CD4-positive, alpha-beta T cell treated with Interleukin-15 for 1 hour (primary cell): ENCODE data around the gene RYR3.

ENCODE experiments used
- DNase-seq: peaks from one replicate; pipeline ENCODE4 v3.0.0-alpha.2; 2020

The RYR3 gene

GRCh38 chr15:33310481-33311311, at the start of gene RYR3:
TSS of gene RYR3 (plus strand) at chr15:33310967. CDS start at chr15:33311046, 79 bp downstream.
- DNase-seq = no peak

GRCh38 chr15:33262306-33262705, 48.5 kb upstream of the RYR3 start:
- no peak for DNase-seq

DNA sequence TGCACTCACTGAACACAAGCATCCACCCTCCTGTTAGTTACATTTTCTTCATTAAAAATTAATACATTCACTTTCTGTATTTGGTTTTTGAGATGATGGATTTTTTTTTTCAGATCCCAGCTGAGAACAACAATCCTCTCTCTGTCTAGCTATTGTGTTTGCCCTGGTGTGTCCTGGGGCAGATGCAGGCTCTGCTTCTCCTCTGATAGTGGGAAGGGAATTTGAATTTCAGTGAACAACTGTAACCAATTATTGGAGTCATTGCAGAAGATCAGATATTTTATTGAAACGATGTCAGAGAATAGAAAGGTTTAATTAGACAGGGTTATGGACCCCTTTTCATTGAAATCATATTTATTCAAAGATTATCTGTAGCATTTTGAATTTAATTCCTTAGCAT, 33.1 kb upstream of the RYR3 start:
- DNase-seq = no peak

GRCh38 chr15:33278816-33279612, 31.8 kb upstream of the RYR3 start:
- no peak for DNase-seq

DNA sequence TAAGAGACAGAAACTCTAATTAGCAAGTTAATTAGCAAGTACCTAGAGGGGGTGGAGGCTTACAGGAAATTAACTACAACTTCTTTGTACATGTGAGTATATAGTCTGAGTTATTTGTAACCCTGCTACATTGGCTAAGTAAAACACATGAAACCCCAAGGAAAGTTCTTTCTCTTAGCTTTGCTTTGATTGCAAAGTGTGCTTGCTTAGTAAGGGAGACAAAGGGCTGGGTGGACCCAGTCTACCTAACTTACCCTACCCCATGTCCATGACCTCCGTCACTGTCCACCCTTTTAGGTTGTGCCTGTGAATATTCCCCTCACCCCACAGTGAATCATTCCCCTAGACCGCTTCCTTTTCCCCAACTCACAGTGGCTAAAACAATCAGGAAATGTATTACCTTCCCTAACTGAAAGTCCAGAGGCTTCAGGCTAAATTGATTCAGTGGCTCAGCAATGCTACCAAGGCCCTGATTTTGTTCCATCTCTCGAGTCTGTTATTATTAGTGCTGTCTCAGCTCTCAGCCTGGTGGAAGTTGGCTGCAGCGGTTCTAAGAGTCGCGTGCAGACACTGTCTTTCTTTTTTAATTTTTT, 31.1 kb upstream of the RYR3 start:
- DNase-seq = no peak

DNA sequence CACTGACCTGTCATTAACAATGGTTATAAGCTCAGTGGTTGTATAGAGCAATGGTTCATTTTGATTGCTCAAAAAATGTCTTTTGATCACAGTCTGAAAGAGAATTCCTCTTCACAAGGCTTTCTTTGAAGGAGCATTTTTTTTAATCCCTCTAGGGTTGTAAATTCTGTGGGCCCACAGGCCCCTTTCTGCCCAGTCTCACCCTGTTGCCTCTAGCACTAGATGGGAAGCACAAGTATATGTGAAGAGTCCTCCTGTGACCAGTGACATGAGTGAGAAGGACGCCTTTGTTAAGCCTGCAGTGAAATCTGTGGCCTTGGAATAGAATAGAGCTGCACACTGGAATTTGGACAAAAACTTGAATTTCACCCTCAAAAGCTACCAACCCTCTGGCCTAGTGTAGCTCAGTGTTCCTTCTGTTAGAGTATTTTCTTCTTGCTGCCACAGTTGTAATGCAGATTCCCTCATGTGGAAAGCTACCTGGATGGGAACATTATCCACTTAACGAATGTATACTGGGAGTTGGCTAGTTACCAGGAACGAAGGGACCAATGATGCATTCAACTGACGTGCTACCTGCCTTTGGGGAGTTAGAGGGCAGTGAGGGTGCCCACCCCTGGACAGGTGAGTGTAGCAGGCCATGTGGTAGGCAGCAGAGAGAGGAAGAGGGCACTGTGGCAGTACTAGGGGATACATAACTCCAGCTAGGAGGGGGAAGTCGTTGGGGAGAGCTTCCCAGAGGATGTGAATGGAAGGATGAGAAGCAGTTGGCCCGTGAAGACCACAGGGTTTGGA, 28.3 kb upstream of the RYR3 start:
- no peak for DNase-seq

DNA sequence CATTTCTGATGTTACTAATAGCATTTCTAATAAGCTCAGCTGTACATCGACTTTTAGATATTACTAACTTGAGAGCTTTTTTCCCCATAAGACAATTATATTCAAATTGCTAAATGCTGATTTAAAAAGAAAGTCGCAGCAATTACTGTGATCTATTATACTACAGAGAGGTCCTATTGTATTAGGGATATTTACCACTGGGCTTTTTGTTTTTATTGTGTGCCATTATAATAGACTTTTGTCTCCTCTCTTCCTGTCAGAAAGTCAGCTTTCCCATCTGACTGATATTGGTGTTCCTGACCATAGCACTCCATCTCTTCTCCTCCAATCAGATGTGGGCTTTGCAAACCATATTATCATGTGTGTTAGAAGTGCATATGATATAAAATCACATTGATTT, 27.2 kb upstream of the RYR3 start:
- no peak for DNase-seq

DNA sequence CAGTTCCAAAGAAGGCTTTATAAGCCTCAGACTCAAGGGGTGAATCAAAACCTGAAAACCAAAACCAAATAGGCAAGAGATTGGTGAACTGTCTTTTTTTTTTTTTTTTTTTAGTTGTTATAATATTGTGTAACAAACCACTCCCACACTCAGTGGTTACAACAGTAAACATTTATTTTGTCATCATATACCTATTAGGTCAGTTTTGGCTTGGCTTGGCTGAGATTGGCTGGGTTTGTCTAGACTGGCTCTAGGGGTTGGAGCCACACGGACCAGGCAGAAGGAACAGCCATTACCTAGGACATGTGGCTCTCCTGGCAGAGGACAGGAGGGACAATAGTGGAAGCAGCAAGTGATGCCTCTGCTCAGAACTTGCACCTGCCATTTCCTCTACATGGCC, 26.4 kb upstream of the RYR3 start:
- no peak for DNase-seq

GRCh38 chr15:33292717-33293307, 18.0 kb upstream of the RYR3 start:
- DNase-seq = no peak

DNA sequence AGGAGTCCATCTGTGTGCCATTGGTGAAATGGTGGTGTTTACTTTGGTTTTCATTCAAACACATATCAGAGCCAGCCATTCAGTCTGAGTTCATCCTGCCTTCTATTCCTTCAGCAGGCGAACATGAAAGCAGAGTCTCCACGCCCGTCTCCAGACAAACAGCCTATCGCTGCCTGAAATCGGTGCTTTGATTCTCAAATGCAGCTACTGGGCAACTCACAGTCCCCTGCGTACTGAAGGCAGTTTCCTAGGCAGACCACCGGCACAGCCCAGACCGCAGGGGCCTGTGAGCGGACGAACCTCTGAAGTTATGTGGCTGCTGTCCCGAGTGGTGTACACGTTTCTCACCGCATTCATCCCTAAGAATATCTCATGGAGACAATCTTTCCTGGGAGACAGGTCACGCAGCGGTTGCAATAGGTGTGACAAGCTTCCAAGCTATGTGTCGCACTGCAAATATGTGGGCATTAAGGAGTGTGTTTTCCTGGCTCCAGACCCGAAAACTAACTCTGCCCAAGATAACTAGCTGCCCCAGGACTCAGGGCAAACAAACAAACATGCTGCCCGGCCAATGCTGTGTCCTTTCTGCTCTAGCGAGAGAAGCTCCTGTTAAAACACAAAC, 16.9 kb upstream of the RYR3 start:
- DNase-seq = no peak

DNA sequence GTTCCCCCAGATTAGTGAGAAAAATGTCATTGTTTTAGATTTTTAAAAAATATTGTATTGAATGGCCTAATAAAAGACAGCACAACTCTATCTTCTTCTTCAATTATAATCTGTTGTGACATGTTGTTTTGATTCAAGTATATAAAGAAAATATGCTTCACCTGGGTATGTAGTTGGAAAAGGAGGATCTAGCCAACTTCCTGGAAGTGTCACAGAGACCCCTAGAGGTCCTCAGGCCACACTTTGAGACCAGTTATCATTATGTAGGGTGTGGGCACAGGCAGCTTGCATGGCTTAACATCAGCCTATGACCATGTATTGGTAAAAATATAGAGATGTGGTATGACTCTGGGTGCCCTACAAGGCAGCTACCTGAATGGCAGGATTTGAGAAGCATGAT, 14.7 kb upstream of the RYR3 start:
- DNase-seq = no peak

- no peak for DNase-seq
These were observed 13.9 kb upstream of the RYR3 start for GRCh38 chr15:33296856-33297255.

DNA sequence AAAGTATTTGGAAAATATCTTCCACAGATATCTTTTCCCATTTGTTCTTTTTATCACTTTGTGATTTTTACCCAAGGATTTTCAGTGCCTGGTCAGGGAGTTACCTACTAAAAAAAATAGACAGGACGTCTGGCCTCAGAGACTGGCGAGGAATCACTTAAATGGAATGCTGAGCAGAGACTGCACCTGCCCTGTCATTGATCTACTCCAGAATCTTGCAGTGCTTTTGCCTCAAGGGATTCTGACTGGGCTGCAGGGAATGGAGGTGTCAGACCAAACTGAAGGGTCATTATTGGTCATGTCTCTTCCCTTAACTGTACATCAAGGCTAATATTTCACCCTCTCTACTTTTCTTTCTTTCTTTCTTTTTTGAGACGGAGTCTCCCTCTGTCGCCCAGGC, 12.1 kb upstream of the RYR3 start:
- DNase-seq = no peak

DNA sequence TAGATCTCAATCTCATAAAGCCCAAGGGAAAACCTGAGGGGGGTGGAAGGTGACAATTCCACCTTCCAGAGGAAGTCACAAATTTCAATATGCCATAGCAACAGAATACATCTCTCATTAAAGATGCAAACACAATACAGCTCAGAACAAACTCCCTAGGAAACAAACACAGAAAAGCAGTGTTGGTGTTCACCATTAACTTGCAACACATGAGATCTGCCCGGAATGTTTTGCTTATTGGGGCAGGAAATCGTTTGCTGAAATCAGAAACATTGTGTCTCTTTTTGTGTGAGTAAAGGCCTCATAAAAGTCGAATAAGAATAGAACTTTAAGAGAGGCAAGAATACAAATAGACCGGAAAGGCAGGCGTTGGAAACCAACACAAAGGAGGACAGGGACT, 5.8 kb upstream of the RYR3 start:
- DNase-seq = no peak

DNA sequence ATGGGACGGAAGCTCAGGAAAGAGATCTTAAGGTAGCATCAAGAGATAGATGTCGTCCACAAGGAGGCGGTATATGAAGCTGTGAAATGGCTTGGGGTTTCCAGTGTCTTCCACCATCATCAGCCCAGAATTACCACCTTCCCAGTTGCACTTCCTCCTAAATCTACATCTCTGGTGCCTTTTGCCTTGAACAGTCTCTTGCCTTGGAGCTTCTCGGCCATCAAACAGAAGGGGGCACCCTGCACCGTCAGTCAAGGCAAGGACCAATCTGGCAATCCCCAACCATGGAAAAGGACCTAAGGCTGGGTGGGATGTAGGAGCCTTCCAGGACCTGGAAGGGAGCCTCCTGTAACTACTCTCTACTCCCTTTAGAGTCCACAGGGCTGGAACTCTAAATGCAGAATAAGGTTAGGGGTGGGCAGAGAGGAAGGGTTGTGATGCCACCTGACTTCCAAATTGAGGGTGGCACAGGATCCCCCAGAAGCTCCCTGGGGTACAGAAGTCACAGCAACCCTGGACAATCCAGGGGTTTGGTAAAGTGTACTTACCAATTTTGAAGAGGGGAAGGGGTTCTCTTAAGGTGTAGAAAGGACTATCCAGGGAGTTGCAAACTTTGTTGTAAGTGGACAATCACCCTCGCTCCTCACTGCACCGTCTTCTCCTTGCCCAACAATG, 1.0 kb upstream of the RYR3 start:
- no peak for DNase-seq

DNA sequence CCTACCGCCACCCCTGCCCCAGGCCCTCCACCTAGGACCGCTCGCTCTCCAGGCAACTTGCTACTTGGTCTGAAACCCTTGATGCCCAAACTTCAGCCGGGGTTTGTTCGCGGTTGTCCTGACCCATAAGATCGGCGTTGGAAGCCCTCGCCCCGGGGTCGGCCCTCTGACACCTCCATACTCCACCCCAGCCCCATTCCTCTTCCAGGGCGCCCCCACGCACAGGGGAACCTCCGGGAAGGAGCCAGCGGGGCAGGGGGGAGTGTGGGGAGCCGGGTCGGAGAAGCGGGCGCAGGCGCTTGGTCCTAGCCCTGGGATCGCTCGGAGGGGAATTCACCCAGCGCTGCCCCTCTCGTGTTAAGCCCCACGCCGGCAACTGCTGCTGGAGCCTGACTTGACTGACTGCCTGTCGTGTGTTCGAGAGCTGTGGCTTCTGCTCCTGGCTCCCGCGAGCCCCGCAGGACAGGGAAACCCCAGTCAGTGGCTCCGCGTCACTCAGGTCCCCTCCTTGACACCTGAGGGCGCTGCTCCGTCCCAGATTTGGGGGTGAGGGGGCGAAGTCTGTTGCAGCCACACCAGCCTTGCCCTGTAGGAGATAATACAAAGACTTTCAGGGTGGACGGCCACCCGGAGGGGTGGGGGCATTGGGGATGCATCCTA, 675 bp downstream of the RYR3 start:
- DNase-seq = no peak

DNA sequence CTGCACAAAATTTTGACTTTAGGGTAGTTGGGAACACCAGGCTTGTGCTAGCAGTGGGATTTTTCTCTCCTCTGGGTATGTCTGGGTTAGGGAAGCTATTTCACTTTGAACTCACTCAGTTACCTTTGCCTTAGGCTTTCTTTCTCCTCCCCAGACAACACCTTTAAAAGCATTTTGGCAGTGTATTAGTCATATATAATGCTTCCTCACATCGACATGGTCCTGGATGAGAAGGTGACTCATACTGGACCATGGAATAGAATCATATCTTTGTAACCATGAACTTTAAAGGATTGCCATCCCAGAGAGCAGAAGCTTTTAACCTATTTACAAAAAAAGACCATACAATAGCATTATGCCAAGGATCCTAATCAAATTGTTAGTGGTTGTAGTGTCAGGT, 2.7 kb downstream of the RYR3 start:
- no peak for DNase-seq

DNA sequence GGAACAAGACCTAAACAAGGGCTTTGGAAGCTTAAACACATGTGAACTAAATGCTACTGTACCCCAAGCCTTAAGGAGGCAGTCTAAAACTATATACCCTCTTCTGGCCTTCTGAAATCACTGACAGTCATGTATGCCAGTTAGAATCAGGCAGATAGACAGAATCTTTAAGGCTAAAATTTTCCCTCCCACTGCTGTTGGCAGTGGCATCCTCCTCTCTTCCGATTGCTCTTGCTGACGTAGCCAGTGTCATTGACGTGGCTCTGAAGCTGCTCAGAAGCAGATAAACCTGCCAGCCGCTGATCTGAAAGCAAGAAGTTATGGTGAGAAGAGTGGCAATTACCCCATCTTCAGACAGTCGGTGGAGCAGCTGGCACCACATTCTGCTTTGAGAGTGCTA, 3.3 kb downstream of the RYR3 start:
- no peak for DNase-seq

- DNase-seq = no peak
These were observed 4.3 kb downstream of the RYR3 start for GRCh38 chr15:33315044-33315443.

DNA sequence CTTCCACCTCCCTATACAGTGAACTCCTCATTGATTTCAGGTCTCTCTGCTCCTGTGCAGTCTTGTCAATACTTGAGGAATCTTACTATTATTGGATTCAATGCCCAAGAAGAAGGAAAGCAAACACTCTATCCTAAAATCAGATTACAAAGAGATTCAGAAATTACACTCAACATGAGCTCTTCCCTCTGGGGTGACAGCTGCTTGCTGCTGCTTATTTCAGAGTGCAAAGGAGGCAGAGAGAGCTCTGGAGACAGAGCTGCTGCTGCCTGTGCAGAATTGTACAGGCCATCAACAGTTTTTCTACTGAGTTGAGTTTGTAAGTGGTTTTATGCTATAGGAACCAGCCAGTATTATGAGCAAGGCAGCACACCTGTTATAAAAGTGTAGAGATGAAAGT, 7.1 kb downstream of the RYR3 start:
- DNase-seq = no peak

GRCh38 chr15:33320017-33320416, 9.2 kb downstream of the RYR3 start:
- no peak for DNase-seq
